ENCODE data around the gene CTCF.

The CTCF gene

GRCh38 chr16:67648764-67649407 is 86.6 kb downstream of the CTCF start:
- Histone ChIP-seq H3K79me2 (ENCODE audit: insufficient read depth, low read length) (peaks cover 64% of the 10 kb centered on the region), H3K36me3 (ENCODE audit: insufficient read depth, low read length) (peaks cover 38% of the 10 kb centered on the region; the same call in 1 of the 2 replicates), H3K27me3 (ENCODE audit: insufficient read depth, low read length, poor library complexity, severe bottlenecking) (no peaks in the 10 kb centered on the region)

GRCh38 chr16:67649494-67649931 is 87.2 kb downstream of the CTCF start:
- no peaks in the 10 kb centered on the region for H3F3A ChIP-seq (ENCODE audit: low read depth)
- no peak overlapping the region for H2AFZ ChIP-seq (ENCODE audit: low read length)
- peaks cover 64% of the 10 kb centered on the region for H3K79me2 ChIP-seq (ENCODE audit: insufficient read depth, low read length)
- no peaks in the 10 kb centered on the region for H3K27me3 ChIP-seq (ENCODE audit: insufficient read depth, low read length, poor library complexity, severe bottlenecking)
- TF ChIP-seq EZH2phosphoT487 (IDR thresholded peaks at IDR 0.05; ENCODE audit: borderline replicate concordance) (no peak), CTCF (conservative IDR thresholded peaks at IDR 0.05; ENCODE audit: low read length) (no peak)
- H4K20me1 ChIP-seq (ENCODE audit: insufficient read depth, low read length, poor library complexity, severe bottlenecking), result peaks cover 23% of the 10 kb centered on the region
- no peak overlapping the region for H3K4me2 ChIP-seq (ENCODE audit: low read depth, low read length, poor library complexity, severe bottlenecking)
- H3K36me3 ChIP-seq (ENCODE audit: insufficient read depth, low read length), result peaks cover 43% of the 10 kb centered on the region; the same call in 1 of the 2 replicates
- H3K9ac ChIP-seq (ENCODE audit: low read depth, low read length, poor library complexity, severe bottlenecking), result no peak overlapping the region
- H3K4me1 ChIP-seq (ENCODE audit: insufficient read depth, low read length, poor library complexity, severe bottlenecking), result peaks cover 21% of the 10 kb centered on the region
- H3K9me3 ChIP-seq (ENCODE audit: insufficient read depth, low read depth, low read length), result no peaks in the 10 kb centered on the region
- H3K4me3 ChIP-seq (ENCODE audit: low read length, poor library complexity, severe bottlenecking), result no peak overlapping the region
- H3K9me2 ChIP-seq (replicated peaks; ENCODE audit: low read depth, low read length), result no peaks in the 10 kb centered on the region

More at GRCh38 chr16:67648764-67649407, 86.6 kb downstream of the CTCF start:
- Histone ChIP-seq H3F3A (ENCODE audit: low read depth) (no peaks in the 10 kb centered on the region), H3K9me3 (ENCODE audit: insufficient read depth, low read depth, low read length) (no peaks in the 10 kb centered on the region), H2AFZ (ENCODE audit: low read length) (no peak overlapping the region), H3K9ac (ENCODE audit: low read depth, low read length, poor library complexity, severe bottlenecking) (no peak overlapping the region), H3K4me3 (ENCODE audit: low read length, poor library complexity, severe bottlenecking) (no peak overlapping the region), H4K20me1 (ENCODE audit: insufficient read depth, low read length, poor library complexity, severe bottlenecking) (peaks cover 23% of the 10 kb centered on the region), H3K4me2 (ENCODE audit: low read depth, low read length, poor library complexity, severe bottlenecking) (no peak overlapping the region), H3K9me2 (replicated peaks; ENCODE audit: low read depth, low read length) (no peaks in the 10 kb centered on the region), H3K4me1 (ENCODE audit: insufficient read depth, low read length, poor library complexity, severe bottlenecking) (peaks cover 24% of the 10 kb centered on the region)
- TF ChIP-seq CTCF (conservative IDR thresholded peaks at IDR 0.05; ENCODE audit: low read length) (no peak), EZH2phosphoT487 (IDR thresholded peaks at IDR 0.05; ENCODE audit: borderline replicate concordance) (no peak)

GRCh38 chr16:67650023-67650422 is 87.7 kb downstream of the CTCF start:
- Histone ChIP-seq H3K9me3 (ENCODE audit: insufficient read depth, low read depth, low read length) (no peaks in the 10 kb centered on the region), H4K20me1 (ENCODE audit: insufficient read depth, low read length, poor library complexity, severe bottlenecking) (peaks cover 23% of the 10 kb centered on the region), H3K4me2 (ENCODE audit: low read depth, low read length, poor library complexity, severe bottlenecking) (peak overlapping the region; percentile 17), H2AFZ (ENCODE audit: low read length) (no peak overlapping the region), H3K79me2 (ENCODE audit: insufficient read depth, low read length) (peaks cover 64% of the 10 kb centered on the region), H3K9ac (ENCODE audit: low read depth, low read length, poor library complexity, severe bottlenecking) (no peak overlapping the region), H3F3A (ENCODE audit: low read depth) (no peaks in the 10 kb centered on the region), H3K4me1 (ENCODE audit: insufficient read depth, low read length, poor library complexity, severe bottlenecking) (peaks cover 20% of the 10 kb centered on the region), H3K9me2 (replicated peaks; ENCODE audit: low read depth, low read length) (no peaks in the 10 kb centered on the region), H3K4me3 (ENCODE audit: low read length, poor library complexity, severe bottlenecking) (no peak overlapping the region), H3K27me3 (ENCODE audit: insufficient read depth, low read length, poor library complexity, severe bottlenecking) (no peaks in the 10 kb centered on the region), H3K36me3 (ENCODE audit: insufficient read depth, low read length) (peaks cover 48% of the 10 kb centered on the region; the same call in 1 of the 2 replicates)
- no peak for TF ChIP-seq CTCF (conservative IDR thresholded peaks at IDR 0.05; ENCODE audit: low read length)
- no peak for TF ChIP-seq EZH2phosphoT487 (IDR thresholded peaks at IDR 0.05; ENCODE audit: borderline replicate concordance)
